KBM-7 (cell line): ENCODE data around the gene HECTD4.
"Not testable (repeated sequence)": the region's sequence is repeated elsewhere in the genome, so short reads cannot be mapped to it uniquely, and the experiment has no call there.

Source experiments
- DNase-seq: peaks from one replicate; pipeline ENCODE4 v3.0.0-alpha.2; 2015
- in situ Hi-C: fragments of 300-500 bp; cut with MboI; formaldehyde crosslinking; loops from 2 replicates; pipeline ENCODE4 v1.14.3; 2020; ENCODE audit warnings: low sequenced_read_pairs, low pct_unique_long_range_greater_than_20kb, mixed read lengths

Gene HECTD4, protein sequence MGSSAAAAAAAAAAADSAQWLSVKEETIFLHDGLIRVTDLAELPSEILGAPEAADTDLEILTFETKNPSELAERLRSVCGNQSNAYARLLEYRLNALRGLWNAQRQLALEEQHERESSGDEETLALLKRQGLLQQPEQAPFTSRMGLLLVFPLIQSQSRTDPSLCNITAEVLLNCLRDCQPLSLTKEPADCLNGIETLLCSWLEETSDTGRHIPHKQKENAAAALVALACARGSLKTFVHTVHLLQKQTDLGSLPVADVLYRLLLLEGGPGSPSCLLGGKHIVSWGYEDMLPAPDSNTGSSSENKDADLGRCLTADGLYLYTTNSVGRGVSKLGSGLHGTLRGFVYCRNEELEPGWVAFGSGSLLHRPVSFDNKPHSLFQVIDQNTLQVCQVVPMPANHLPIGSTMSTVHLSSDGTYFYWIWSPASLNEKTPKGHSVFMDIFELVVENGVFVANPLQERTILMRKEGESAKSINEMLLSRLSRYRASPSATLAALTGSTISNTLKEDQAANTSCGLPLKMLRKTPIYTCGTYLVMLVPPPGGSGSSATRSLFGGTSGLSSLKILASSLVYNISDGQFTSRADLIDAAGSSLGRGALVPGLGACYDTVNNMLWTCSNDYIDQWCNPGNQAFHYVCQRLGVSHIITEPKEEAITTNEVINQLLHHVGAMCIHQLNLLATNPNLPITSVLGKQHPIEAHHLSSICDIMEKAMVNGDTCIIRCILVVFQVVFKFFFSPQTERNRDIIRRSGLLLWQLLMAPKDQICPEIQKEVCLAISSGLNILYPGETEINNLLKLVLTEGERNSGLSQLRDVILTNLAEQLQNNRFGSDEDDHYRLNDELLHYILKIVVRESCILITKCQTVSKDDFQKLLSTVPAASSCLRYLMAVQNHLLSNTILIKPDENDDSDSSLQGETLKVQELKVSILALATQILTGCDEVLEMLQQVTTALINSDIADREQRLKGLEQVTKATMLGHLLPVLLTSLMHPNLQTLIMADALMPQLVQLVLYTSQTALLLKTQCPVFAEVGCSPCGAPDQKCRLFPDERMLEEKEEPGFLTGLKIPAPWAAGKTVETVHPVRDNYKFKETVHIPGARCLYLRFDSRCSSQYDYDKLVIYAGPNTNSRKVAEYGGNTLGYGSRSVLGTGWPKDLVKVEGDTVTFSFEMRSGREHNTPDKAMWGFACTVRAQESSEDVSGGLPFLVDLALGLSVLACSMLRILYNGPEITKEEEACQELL (N-terminal part only)

DNA sequence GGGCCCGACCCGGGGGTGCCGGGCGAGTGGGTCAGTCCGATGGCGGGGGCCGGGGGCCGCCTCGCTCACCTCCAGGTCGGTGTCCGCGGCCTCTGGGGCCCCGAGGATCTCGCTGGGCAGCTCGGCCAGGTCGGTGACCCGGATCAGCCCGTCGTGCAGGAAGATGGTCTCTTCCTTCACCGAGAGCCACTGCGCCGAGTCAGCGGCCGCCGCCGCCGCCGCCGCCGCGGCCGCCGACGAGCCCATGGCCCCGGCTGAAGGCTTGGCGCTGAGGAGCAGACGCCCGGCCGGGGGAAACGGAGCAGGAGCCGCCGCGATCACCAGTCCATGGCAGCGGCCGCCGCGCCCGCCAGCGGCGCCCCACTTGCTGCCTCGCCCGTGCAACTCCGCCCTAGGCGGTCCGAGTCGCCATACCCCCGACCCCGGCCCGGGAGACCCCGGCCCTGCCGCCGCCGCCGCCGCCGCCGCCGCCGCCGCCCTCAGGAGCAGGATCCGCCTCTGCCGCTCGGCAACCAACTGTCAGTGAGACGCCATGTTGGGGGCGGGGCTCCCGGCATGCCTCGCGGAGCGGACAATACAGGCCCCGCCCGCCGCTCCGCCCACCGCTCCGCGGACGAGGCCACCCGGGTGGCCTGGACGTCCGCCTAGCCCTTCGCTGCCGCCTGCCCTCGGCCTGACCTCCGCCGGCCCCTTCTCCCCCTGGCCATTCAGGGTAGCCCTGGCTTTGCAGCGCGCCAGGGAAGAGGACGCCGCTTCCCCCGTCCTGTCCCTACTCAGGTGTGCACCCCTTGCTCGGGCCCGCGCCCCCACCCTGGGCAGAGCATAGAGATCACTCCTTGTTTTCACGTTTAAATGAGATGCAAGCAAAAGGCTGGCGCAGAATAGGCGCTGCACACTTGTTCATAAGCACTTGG is at the start of gene HECTD4:
HECTD4 (minus strand) TSS at position 549 of the 914 bp plus-strand sequence; CDS start at position 246, 303 bp downstream.
- in situ Hi-C loops = no loop called here
- DNase-seq = peak; percentile 86

DNA sequence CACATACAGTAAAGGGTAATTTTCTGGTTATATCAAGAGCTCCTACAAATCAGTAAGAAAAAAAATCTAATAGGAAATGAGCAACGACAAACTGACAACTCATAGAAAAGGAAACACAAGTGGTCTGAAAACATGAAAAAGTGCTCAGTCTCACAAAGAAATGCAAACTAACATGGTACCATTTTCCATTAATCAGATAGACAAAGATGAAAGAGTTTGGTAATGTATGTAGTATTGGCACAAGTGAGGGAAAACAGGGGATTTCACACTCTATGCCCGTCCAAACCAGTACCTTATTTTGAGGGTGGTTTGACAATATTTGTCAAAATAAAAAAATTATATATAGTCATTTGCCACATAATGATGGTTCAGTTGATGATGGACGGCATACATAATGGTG is 49.7 kb upstream of the HECTD4 start:
- in situ Hi-C loops = no loop called here

DNA sequence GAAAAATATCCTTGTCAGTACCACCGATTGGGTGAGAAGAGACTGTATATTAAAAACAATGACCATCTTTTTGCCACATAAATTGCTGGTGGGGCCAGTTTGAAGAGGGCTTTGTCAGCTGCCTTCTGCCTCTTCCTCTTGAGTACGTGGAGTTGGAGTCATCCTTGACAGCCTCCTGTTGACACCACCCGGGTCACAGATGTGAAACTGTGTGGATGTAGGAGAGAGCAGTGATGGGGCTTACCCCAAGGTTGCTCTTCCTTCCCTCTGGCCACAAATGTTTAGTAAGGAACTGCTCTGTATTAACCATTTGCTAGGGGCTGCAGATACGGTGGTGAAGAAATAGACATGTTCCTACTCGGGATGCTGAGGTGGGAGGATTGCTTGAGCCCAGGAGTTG is 48.7 kb upstream of the HECTD4 start:
- in situ Hi-C loops = no loop called here
- no peak for DNase-seq

More for the DNA sequence above, 49.7 kb upstream of the HECTD4 start:
- no peak for DNase-seq

DNA sequence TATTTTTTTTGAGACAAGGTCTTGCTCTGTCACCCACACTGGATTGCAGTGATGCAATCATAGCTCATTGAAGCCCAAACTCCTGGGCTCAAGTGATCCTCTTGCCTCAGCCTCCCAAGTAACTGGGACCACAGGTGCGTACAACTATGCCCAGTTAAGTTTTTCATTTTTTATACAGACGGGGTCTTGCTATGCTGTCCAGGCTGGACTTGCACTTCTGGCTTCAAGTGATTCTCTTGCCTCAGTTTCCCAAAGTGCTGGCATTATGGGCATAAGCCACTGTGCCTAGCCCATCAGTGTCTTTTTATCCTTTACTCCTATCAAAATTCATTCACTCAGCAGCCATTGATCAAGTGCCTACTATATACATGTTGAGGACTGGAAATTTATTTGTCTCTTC is 45.5 kb upstream of the HECTD4 start:
- DNase-seq = no peak
- in situ Hi-C loops = no loop called here

DNA sequence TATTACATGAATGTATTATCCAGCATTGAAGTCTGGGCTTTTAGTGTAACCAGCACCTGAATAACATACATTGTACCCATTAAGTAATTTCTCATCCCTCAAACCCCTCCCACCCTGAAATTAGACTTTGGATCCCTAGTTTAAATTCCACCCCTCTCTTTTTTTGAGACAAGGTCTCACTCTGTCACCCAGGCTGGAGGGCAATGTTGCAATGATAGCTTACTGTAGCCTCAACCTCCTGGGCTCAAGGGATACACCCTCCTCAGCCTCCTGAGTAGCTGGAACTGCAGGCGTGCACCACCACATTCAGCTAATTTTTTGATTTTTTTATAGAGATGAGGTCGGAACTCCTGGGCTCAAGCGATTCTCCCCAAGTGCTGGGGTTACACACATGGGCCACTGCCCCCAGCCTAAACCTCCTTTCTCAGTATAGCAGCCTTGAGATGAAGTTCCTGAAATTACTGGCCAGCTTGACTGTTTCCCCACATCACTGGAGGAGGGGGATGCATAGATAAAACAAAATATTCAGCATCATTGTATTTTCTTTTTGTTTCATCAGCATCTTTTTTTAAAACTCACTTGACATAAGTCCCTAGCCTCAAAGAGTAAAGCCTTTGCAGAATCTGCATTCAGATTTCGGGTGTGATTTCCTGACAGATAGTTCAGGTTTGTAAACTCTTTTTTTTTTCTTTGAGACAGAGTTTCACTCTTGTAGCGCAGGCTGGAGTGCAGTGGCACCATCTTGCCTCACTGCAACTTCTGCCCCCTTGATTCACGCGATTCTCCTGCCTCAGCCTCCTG is 43.6 kb upstream of the HECTD4 start:
- no peak for DNase-seq
- in situ Hi-C loops = no loop called here

DNA sequence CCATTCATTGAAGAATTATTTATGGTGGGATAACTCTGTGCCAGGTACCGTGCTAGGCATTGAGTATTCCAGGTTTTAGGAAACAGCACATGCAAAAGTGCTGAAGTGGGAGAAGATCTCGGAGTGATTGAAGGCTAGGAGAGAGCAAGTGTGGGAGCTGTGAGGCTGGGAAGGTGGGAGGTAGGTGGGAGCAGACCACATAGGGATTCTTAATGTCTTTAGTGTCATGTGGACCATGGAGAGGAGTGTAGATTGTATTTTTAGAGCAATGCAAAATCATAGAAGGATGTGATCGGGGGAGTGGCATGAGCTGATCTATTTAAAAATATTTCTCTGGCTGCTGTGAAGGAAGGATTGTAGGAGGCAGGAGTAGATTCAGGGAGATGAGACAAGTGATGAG is 41.9 kb upstream of the HECTD4 start:
- no peak for DNase-seq
- in situ Hi-C loops = no loop called here

DNA sequence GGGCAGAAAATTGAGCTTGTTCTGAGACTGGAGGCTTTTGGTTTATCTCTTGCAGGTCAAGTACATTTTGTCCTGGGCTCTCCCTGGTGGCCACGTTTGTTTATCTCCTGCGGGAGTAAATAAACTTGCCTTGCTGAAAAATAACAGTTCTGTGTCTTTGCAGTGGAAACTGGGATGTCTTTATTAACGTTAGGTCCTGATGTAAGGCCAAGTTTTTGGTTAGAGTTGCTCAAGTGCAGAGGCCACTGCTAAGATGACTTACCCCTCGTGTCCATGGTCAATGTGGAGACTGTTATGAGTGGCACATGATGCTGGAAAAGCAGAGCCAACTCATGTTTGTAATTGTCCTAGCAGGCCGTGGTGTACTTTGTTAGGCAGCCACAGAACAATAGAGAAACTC is 40.3 kb upstream of the HECTD4 start:
- no peak for DNase-seq
- in situ Hi-C loops = no loop called here

DNA sequence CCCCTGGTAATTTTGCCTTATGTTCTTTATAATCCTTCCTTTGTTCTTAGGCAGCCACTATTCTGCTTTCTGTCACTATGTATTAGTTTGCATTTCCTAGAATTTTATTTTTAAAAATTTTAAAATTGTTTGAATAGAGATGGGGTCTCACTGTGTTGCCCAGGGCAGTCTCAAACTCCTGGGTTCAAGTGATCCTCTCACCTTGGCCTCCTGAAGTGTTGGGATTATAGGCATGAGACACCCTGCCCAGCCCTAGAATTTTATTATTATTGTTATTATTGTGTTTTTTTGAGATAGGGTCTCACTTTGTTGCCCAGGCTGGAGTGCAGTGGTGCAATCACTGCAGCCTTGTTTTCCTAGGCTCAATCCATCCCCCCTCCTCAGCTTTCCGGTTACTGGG is 39.1 kb upstream of the HECTD4 start:
- in situ Hi-C loops = no loop called here
- no peak for DNase-seq

DNA sequence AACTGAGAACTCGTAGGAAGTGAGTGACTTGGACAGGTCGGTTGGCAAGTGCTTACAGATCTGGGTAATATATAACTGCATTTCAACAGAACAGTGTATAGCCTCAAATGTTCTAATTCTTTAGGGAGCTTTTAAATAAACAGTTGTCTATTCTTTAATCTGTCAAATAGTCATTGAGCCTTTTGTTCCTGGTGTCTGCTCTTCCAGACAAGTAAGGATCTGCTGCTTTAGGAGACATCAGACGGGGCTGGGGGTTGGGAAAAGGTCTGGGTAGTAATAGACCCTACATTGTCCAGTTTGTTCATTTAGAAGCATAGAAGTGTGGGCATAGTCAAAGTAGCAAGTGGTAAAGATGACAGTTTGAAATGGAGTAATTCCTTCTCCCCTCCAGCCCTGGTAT is 38.5 kb upstream of the HECTD4 start:
- in situ Hi-C loops = no loop called here
- DNase-seq = no peak

DNA sequence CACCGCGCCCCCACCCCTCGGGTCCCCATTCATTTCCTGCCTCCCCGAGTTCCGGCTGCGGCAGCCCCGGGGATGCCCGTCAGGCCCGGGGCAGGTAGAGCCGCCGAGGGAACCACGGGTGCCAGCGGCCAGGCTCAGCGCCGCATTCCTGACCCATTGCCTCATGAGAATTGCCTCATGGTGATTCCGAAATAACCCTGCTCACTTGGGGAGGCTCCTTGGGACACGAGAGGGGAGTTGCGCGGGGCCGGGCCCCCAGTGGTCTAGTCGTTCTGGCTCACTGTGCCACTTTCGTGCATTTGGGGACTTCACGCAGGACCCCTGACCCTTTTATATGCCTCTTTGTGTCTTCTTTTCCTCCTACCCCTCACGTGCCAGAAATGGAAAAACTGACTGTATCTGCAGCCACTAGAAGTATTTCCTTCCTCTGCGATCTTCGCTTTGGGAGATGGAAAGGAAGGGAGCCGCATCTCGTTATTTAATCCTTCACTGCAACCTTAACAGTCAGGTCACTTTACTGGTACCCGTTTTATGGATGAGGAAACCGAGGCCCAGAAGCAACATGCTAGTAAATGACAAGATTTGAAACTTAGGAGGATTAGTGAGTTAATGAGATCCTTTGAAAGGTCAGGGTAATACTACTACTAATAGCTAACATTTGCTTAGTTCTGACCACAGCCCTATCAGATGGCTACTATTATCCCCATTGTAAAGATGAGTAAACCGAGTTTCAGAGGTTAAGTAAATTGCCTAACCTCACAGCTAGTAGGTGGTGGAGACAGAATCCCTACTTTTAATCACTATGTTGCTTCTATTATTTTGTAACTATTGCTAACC is 37.3 kb upstream of the HECTD4 start:
- DNase-seq = peak; percentile 55
- in situ Hi-C loops = no loop called here

DNA sequence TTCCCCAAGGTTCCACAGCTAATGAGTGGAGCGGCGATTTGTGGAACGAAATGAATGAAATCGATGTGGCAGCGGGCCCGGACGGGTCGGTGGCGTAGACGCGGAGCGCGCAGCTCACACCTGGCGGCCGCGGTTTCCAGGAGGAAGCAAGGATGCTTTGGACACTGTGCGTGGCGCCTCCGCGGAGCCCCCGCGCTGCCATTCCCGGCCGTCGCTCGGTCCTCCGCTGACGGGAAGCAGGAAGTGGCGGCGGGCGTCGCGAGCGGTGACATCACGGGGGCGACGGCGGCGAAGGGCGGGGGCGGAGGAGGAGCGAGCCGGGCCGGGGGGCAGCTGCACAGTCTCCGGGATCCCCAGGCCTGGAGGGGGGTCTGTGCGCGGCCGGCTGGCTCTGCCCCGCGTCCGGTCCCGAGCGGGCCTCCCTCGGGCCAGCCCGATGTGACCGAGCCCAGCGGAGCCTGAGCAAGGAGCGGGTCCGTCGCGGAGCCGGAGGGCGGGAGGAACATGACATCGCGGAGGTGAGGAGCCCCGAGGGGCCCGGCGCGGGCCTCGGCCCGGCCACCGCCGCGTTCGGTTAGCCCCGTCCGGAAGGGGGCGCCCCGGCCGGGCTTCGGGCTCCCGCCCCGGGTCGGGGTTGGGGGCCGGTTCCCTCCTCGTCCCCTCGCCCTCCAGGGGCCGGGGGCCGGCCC is 36.5 kb upstream of the HECTD4 start, which contains the start of gene PTPN11:
PTPN11 (plus strand) TSS at position 340 of the 689 bp plus-strand sequence; CDS start at position 505, 165 bp downstream.
- DNase-seq = peak; percentile 85
- in situ Hi-C loops = no loop called here

DNA sequence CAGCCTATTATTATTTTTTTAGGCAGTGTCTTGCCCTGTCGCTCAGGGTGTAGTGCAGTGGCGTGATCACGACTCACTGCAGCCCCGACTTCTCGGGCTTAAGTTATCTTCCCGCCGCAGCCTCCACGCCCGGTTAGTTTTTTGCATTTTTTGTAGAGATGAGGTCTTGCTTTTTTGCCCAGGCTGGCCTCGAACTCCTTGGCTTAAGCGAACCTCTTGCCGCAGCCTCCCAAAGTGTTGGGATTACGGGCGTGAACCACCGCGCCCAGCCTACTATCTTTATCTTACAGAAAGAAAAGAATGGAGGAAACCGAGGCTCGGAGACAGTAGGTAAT is 36.0 kb upstream of the HECTD4 start:
- DNase-seq = no peak
- in situ Hi-C loops = no loop called here

DNA sequence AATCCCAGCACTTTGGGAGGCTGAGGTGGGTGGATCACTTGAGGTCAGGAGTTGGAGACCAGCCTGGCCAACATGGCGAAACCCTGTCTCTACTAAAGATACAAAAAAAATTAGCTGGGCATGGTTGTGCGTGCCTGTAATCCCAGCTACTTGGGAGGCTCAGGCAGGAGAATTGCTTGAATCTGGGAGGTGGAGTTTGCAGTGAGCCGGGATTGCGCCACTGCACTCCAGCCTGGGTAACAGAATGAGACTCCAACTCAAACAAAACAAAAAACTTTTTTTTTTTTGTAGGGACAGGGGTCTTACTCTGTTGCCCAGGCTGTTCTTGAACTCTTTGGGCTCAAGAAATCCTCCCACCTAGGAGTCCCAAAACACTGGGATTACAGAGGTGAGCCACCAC is 33.2 kb upstream of the HECTD4 start:
- DNase-seq, in situ Hi-C loops: not testable (repeated sequence)

DNA sequence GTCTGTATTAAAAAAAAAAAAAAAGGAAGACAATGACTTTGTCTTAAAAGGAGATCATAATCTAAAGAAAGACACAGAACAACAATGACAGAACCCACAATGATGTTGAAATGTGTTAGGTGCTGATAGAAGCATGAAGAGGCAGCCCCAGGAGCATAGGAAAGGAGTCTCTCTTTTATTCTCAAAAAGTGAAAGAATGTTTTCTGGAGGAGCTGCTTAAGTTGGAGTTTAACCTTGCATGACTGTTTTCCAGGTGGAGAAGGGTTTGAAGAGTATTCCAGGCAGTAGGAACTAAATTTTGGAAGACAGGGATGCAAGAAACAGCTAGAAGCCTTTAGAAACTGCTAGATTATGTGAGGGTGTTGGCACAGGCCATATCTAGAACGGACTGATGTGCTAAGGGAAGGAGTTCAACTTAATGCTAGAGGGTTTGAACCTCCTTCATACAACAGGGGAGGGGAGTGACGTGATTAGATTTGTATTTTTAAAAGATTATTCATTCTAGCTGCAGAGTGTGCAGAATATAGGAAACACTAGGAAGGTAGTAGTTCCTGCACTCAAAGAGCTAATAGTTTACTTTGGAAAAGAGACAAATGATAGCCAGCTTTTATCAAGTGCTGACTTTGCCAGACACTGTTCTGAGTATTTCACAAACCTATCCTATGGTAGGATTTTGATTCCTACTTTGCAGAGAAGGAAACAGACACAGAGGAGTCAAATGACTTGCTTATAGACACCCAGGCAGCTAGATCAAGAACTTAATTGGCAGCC is 31.8 kb upstream of the HECTD4 start:
- in situ Hi-C loops = no loop called here

DNA sequence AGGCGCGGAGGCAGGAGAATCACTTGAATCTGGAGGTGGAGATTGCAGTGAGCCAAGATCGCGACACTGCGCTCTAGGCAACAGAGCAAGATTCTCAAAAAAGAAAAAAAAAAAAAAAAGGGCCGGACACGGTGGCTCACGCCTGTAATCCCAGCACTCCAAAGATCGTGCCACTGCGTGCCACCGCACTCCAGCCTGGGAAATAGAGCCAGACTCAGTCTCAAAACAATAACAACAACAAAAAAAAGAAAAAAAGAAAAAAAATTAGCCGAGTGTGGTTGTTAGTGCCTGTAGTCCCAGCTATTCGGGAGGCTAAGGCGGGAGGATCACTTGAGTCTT is 27.6 kb upstream of the HECTD4 start:
- in situ Hi-C loops = no loop called here
- no peak for DNase-seq

More for the DNA sequence above, 31.8 kb upstream of the HECTD4 start:
- DNase-seq = peak; percentile 37
